ENCODE results near the gene SUDS3.

SUDS3 gene

GRCh38 chr12:118357257-118358007 is 18.9 kb upstream of the SUDS3 start:
- DNase-seq, result peak; percentile 18

GRCh38 chr12:118358008-118358359 is 18.4 kb upstream of the SUDS3 start:
- no peak for DNase-seq

- DNase-seq, result no peak
Measured at GRCh38 chr12:118358612-118359540, 17.5 kb upstream of the SUDS3 start.

- no peak for DNase-seq
Measured at GRCh38 chr12:118359541-118359915, 16.8 kb upstream of the SUDS3 start.

- no peak for DNase-seq
Measured at GRCh38 chr12:118361092-118361404, 15.3 kb upstream of the SUDS3 start.

- no peak for DNase-seq
Measured at GRCh38 chr12:118361889-118362288, 14.5 kb upstream of the SUDS3 start.

GRCh38 chr12:118368821-118369220 is 7.5 kb upstream of the SUDS3 start:
- DNase-seq, result no peak

- no peak for DNase-seq
Measured at GRCh38 chr12:118370601-118371000, 5.8 kb upstream of the SUDS3 start.

GRCh38 chr12:118371321-118372282 is 4.8 kb upstream of the SUDS3 start:
- peak; percentile 14 for DNase-seq

GRCh38 chr12:118372541-118373495 is 3.5 kb upstream of the SUDS3 start, which contains the start of gene TAOK3:
TSS of gene TAOK3 (minus strand) at chr12:118372907. CDS start at chr12:118255567, 117,340 bp downstream.
- DNase-seq, result peak; percentile 95

- DNase-seq, result no peak
Measured at GRCh38 chr12:118373616-118374015, 2.7 kb upstream of the SUDS3 start.

- no peak for DNase-seq
Measured at GRCh38 chr12:118374126-118374725, 2.1 kb upstream of the SUDS3 start.

GRCh38 chr12:118374909-118375308 is 1.4 kb upstream of the SUDS3 start:
- DNase-seq, result no peak

GRCh38 chr12:118375348-118375747 is 1.0 kb upstream of the SUDS3 start:
- DNase-seq, result no peak

GRCh38 chr12:118377021-118377883 is 897 bp downstream of the SUDS3 start:
- DNase-seq, result no peak

- peak; percentile 75 for DNase-seq
Measured at GRCh38 chr12:118377884-118378470, 1.6 kb downstream of the SUDS3 start.

- DNase-seq, result no peak
Measured at GRCh38 chr12:118391424-118391823, 15.1 kb downstream of the SUDS3 start.

GRCh38 chr12:118391836-118392235 is 15.5 kb downstream of the SUDS3 start:
- no peak for DNase-seq

- DNase-seq, result no peak
Measured at GRCh38 chr12:118397708-118398440, 21.5 kb downstream of the SUDS3 start.
